Measurements from ENCODE around the gene ARHGDIB. TPM values are rescaled to one million over a fixed set of nuclear protein-coding genes. Genes with fewer than 3 reads are reported as not detected.
A peak's percentile ranks its signal among the peaks of the same experiment; 100 is the strongest.

The ARHGDIB gene
- total and polyA plus RNA-seq, 10 of the 15 experiments (the other 5 are each of a cell fraction or from before 2014, with no cell fraction given) = 796 to 2,849 (median 1,346) TPM

GRCh38 chr12:14948672-14949071 lies 12.7 kb downstream of the ARHGDIB start (continued):
- TF ChIP-seq SMAD5 (IDR thresholded peaks at IDR 0.05; ENCODE audit: low read depth) (peak; percentile 90), KDM1A (IDR thresholded peaks at IDR 0.05; ENCODE audit: borderline replicate concordance) (no peak), RUNX3 (IDR thresholded peaks at IDR 0.05; ENCODE audit: low read length) (0 out of 2 replicates have a peak, but pooled peaks have one; percentile 43), POLR2AphosphoS5 (IDR thresholded peaks at IDR 0.05; ENCODE audit: low read length) (peak; percentile 96), E2F4 (IDR thresholded peaks at IDR 0.05; ENCODE audit: low read depth, low read length) (no peak), HSF1 (IDR thresholded peaks at IDR 0.05; ENCODE audit: low read depth, low read length) (no peak), POU2F2 (IDR thresholded peaks at IDR 0.05; ENCODE audit: borderline replicate concordance, low read depth, low read length) (peak; percentile 70; the same call in 1 of the 3 replicates), ZNF274 (IDR thresholded peaks at IDR 0.05; ENCODE audit: insufficient read depth, insufficient read length) (no peak), ELK1 (IDR thresholded peaks at IDR 0.05; ENCODE audit: low read depth, low read length) (peak; percentile 99), IKZF1 (conservative IDR thresholded peaks at IDR 0.05) (peak; percentile 56; the same call in 1 of the 2 replicates), RAD21 (IDR thresholded peaks at IDR 0.05; ENCODE audit: insufficient read depth, low read depth, low read length) (no peak), MEF2B (IDR thresholded peaks at IDR 0.05; ENCODE audit: partially characterized antibody, poor library complexity, severe bottlenecking) (no peak), ZNF687 (IDR thresholded peaks at IDR 0.05) (peak; percentile 91), SPI1 (IDR thresholded peaks at IDR 0.05; ENCODE audit: borderline replicate concordance, insufficient read depth, low read depth, low read length) (peak; percentile 84), HCFC1 (IDR thresholded peaks at IDR 0.05; ENCODE audit: low read length) (0 out of 2 replicates have a peak, but pooled peaks have one; percentile 11), CHD4 (IDR thresholded peaks at IDR 0.05) (no peak), E2F8 (IDR thresholded peaks at IDR 0.05; ENCODE audit: low read depth, partially characterized antibody) (no peak), BACH1 (IDR thresholded peaks at IDR 0.05; ENCODE audit: borderline replicate concordance) (no peak), TCF12 (IDR thresholded peaks at IDR 0.05; ENCODE audit: low read depth, low read length) (no peak), CHD1 (IDR thresholded peaks at IDR 0.05; ENCODE audit: low read depth, low read length) (no peak)

All from GM12878 (cell line).